Measurements from ENCODE around the gene BMPR1A. TPM values are rescaled to one million over a fixed set of nuclear protein-coding genes. Genes with fewer than 3 reads are reported as not detected.

The BMPR1A gene
- total RNA-seq, 4 donors from 2014 or later, result 25.6 to 46.2 (median 34.7) TPM

GRCh38 chr10:86729677-86730076 is 26.7 kb upstream of the BMPR1A start:
- no peak for TF ChIP-seq CTCF (IDR thresholded peaks at IDR 0.05; ENCODE audit: low read depth)

GRCh38 chr10:86730227-86730626 is 26.2 kb upstream of the BMPR1A start:
- no peak for TF ChIP-seq CTCF (IDR thresholded peaks at IDR 0.05; ENCODE audit: low read depth)

- no peak for TF ChIP-seq CTCF (IDR thresholded peaks at IDR 0.05; ENCODE audit: low read depth)
Measured at GRCh38 chr10:86732771-86733170, 23.6 kb upstream of the BMPR1A start.

GRCh38 chr10:86733260-86733671 is 23.2 kb upstream of the BMPR1A start:
- no peak for TF ChIP-seq CTCF (IDR thresholded peaks at IDR 0.05; ENCODE audit: low read depth)

- no peak for TF ChIP-seq CTCF (IDR thresholded peaks at IDR 0.05; ENCODE audit: low read depth)
Measured at GRCh38 chr10:86734207-86734988, 22.0 kb upstream of the BMPR1A start.

GRCh38 chr10:86742230-86742629 is 14.2 kb upstream of the BMPR1A start:
- TF ChIP-seq CTCF (IDR thresholded peaks at IDR 0.05; ENCODE audit: low read depth), result no peak

GRCh38 chr10:86744067-86744725 is 12.2 kb upstream of the BMPR1A start:
- no peak for TF ChIP-seq CTCF (IDR thresholded peaks at IDR 0.05; ENCODE audit: low read depth)
